HG02938 (cell line): ENCODE data around the gene CAVIN1.
"Not testable (repeated sequence)": the region's sequence is repeated elsewhere in the genome, so short reads cannot be mapped to it uniquely, and the experiment has no call there.

Source experiments
- ATAC-seq: cut with Tn5 transposase; IDR thresholded peaks from one replicate; pipeline ENCODE4 v1.9.1; 2021; ENCODE audit warnings: mild to moderate bottlenecking, moderate library complexity; ENCODE audit not compliant: unreplicated experiment

CAVIN1 gene

DNA sequence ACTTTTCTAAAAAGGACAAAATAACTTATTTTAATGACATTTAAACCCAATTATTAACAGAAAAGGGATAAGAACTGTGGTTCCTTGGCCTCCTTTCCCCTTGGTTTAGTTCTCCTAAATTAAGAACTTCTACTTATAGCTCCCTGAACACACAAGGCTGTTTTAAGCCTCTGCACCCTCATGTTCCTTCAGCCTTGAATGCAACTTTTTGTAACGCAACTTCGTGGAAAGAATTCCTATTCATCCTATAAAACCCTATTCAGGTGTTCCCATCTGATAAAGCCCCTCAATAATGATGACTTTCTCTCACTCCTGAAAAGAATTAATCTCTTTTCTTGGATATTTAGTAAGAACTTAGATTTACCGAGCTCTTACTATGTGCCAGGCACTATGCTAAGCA is 41.2 kb downstream of the CAVIN1 start:
- ATAC-seq: no peak

- no peak for ATAC-seq
Observed at GRCh38 chr17:42380935-42381334, 42.1 kb downstream of the CAVIN1 start.

- no peak for ATAC-seq
Observed at GRCh38 chr17:42378959-42379594, 44.0 kb downstream of the CAVIN1 start.

GRCh38 chr17:42378359-42378958 is 44.6 kb downstream of the CAVIN1 start:
- ATAC-seq: no peak

- no peak for ATAC-seq
Observed at GRCh38 chr17:42373896-42374295, 49.2 kb downstream of the CAVIN1 start.

- no peak for ATAC-seq
Observed at GRCh38 chr17:42372142-42372541, 50.9 kb downstream of the CAVIN1 start.

GRCh38 chr17:42368797-42369561 is 54.1 kb downstream of the CAVIN1 start:
- not testable (repeated sequence) for ATAC-seq

GRCh38 chr17:42368310-42368709 is 54.7 kb downstream of the CAVIN1 start:
- ATAC-seq: not testable (repeated sequence)

DNA sequence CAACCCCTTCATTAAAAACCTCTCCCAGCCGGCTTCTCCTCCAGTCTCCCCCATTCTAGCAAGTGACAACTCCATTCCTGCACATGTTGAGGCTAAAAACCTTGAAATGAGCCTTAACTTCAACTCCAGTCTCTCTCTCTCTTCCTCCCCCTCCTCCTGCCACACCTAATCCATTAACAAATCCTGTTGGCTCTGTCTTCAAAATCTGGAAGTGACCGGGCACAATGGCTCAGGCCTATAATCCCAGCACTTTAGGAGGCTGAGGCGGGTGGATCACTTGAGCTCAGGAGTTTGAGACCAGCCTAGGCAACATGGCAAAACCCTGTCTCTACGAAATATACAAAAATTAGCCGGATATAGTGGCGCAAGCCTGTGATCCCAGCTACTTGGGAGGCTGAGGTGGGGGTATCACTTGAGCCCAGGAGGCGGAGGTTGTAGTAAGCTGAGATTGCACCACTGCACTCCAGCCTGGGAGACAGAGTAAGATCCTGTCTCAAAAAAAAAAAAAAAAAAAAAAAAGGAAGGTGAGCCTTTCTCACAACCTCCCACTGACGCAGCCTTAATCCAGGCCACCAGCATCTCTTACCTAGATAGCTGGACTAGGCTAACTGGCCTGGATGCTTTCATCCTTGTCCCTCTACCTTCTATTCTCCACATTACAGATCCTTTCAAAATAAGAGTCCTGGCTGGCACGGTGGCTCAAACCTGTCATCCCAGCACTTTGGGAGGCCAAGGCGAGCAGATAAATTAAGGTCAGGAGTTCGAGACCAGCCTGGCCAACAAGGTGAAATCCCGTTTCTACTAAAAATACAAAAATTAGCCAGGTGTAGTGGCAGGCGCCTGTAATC is 56.7 kb downstream of the CAVIN1 start:
- ATAC-seq: not testable (repeated sequence)

GRCh38 chr17:42365136-42365535 is 57.9 kb downstream of the CAVIN1 start:
- ATAC-seq: no peak

- no peak for ATAC-seq
Observed at GRCh38 chr17:42363767-42364585, 59.1 kb downstream of the CAVIN1 start.

- ATAC-seq: no peak
Observed at GRCh38 chr17:42363231-42363630, 59.8 kb downstream of the CAVIN1 start.

- no peak for ATAC-seq
Observed at GRCh38 chr17:42362245-42362961, 60.7 kb downstream of the CAVIN1 start.

DNA sequence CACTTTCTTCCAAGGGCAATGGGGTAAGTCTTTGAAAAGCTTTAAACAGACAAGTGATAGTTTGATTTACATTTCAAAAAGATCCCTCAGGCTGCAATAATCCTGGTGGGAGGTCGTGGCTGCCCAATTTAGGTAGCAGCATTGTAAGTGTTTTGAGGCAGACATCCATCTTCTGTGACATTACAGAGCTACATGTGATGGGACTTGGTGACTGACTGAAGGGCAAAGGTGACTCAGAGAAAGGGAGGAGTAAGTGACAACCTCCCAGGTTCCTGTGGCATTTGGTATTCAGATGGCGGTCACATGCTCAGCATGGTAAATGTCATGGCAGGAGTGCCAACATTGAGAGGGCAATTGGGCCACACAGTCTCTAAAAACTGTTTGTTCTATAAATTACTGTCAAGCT is 61.3 kb downstream of the CAVIN1 start:
- no peak for ATAC-seq

DNA sequence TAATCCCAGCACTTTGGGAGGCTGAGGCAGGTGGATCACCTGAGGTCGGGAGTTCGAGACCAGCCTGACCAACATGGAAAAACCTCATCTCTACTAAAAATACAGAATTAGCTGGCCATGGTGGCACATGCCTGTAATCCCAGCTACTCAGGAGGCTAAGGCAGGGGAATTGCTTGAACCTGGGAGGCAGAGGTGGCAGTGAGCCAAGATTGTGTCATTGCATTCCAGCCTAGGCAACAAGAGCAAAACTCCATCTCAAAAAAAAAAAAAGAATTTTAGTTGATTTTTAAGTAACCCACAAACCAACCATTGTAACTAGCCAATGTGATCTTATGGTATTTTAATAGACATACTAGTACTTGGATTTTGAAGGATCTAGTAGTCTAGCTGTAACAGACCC is 62.7 kb downstream of the CAVIN1 start:
- ATAC-seq: not testable (repeated sequence)

DNA sequence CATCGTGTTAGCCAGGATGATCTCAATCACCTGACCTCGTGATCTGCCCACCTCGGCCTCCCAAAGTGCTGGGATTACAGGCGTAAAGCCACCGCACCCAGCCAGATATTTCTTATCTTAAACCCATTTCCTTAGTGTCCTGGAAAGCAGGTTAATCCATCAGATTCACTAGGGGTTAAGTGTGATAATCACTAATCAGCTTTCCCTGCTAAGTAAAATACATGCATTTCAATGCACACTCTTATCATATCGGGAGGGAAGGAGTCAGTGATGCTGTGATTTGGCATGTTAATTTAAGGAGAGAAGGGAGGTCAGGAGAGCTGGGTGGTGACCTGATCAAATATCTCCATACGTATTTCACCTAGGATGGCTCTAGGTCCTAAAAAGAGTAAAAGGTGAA is 63.9 kb downstream of the CAVIN1 start:
- ATAC-seq: no peak

- ATAC-seq: no peak
Observed at GRCh38 chr17:42358434-42358833, 64.6 kb downstream of the CAVIN1 start.

DNA sequence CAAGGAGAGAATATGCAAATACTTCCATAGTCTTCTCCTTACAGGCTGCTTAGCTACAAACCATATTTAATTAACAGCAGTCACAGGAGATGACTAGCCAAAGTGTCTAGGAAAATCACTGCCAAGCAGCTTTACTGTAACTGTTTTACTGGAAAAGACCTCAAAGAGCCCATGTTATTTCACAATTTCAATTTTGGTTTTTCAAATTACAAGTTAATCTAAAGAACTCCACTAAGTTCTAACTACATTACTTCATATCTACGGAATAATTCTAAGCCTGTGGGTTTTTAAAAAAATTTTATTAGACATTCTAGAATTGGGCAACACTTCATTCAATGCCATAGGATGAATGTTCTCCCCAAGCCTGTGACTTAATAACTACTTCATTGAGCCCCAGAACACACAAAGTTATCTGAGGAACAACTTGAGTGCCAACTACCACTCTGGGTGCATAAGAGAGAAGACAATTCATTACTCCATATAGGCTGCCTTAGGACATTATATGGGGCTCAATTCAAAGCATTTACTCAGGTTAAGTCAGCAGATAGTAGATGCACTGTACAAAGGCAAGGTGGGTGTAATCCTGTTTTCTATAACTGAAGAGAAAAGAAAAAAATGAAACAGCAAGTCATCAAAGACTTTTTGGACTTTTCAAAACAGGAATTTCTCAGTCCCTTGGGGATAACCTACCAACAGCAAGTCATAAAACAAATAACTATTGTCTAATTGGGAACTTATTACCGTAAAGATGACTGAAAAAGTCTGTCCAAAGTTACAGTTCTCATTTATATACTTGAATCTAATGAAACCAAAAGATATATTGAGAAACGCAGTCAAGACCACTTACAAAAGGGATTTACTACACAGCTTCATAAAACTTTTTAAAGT is 67.9 kb downstream of the CAVIN1 start:
- ATAC-seq: no peak
